GM12878 (cell line): ENCODE data around the gene FTO. TPM values are rescaled to one million over a fixed set of nuclear protein-coding genes. Genes with fewer than 3 reads are reported as not detected.

Experiments used
- ATF2 ChIP-seq: IDR thresholded peaks from 2 replicates; pipeline ENCODE4 v1.6.1; 2012; ENCODE audit warnings: low read length, inconsistent platforms
- ATF3 ChIP-seq: IDR thresholded peaks from 2 replicates; pipeline ENCODE4 v1.6.1; 2011; ENCODE audit warnings: low read depth, mild to moderate bottlenecking, low read length, moderate library complexity, borderline replicate concordance; ENCODE audit errors: extremely low read depth
- BCL3 ChIP-seq: IDR thresholded peaks from 2 replicates; pipeline ENCODE4 v1.6.1; 2011; ENCODE audit warnings: borderline replicate concordance, low read depth, mild to moderate bottlenecking, moderate library complexity, low read length; ENCODE audit not compliant: insufficient read depth, poor library complexity, severe bottlenecking
- CHD2 ChIP-seq: IDR thresholded peaks from 2 replicates; pipeline ENCODE4 v1.6.1; 2011; ENCODE audit warnings: low read depth, low read length, improper control_type of control experiment, borderline replicate concordance
- E4F1 ChIP-seq: fragments of 450-650 bp; IDR thresholded peaks from 2 replicates; pipeline ENCODE4 v1.6.1; 2018; ENCODE audit warnings: borderline replicate concordance, mild to moderate bottlenecking; ENCODE audit not compliant: partially characterized antibody
- KAT2A ChIP-seq: conservative IDR thresholded peaks from 2 replicates; pipeline ENCODE4 v1.6.1; 2011; ENCODE audit warnings: low read depth, low read length; ENCODE audit not compliant: control insufficient read depth
- MYB ChIP-seq: fragments of 150-350 bp; IDR thresholded peaks from 2 replicates; pipeline ENCODE4 v1.6.1; 2014; ENCODE audit warnings: mild to moderate bottlenecking, low read depth, low read length, borderline replicate concordance
- NKRF ChIP-seq: fragments of 450-650 bp; conservative IDR thresholded peaks from 2 replicates; pipeline ENCODE4 v1.6.1; 2017; ENCODE audit warnings: mild to moderate bottlenecking, moderate library complexity
- RB1 ChIP-seq: fragments of 450-650 bp; formaldehyde crosslinking; IDR thresholded peaks from 2 replicates; pipeline ENCODE4 v1.6.1; 2017; ENCODE audit warnings: mild to moderate bottlenecking, borderline replicate concordance
- RUNX3 ChIP-seq: IDR thresholded peaks from 2 replicates; pipeline ENCODE4 v1.6.1; 2012; ENCODE audit warnings: low read length, inconsistent platforms
- SP1 ChIP-seq: IDR thresholded peaks from one replicate; pipeline ENCODE4 v1.6.1; 2011; ENCODE audit warnings: low read depth, low read length
- TAF1 ChIP-seq: IDR thresholded peaks from 2 replicates; pipeline ENCODE4 v1.6.1; 2011; ENCODE audit warnings: mild to moderate bottlenecking, low read depth, low read length, borderline replicate concordance
- TCF3 ChIP-seq: IDR thresholded peaks from 2 replicates; pipeline ENCODE4 v1.6.1; 2012; ENCODE audit warnings: low read depth, mild to moderate bottlenecking, low read length, borderline replicate concordance; ENCODE audit not compliant: insufficient read depth
- ZNF24 ChIP-seq: fragments of 450-650 bp; IDR thresholded peaks from 2 replicates; pipeline ENCODE4 v1.6.1; 2017; ENCODE audit warnings: antibody characterized with exemption, mild to moderate bottlenecking
- ZNF274 ChIP-seq: IDR thresholded peaks from one replicate; pipeline ENCODE4 v1.8.0; 2011; ENCODE audit not compliant: insufficient read length, insufficient read depth
- polyA plus RNA-seq, 11 experiments: library from polyadenylated mRNA; depleted of rRNA in 4 of 11; unstranded in 6 of 11; stranded (reverse) in 5 of 11; fragments of >200 nt; fragmentation: Nextera tagmentation in 4 of 11; fragmentation: Illumina TruSeq in 1 of 11; extraction: Ambion mirVana in 4 of 11; extraction: Trizol in 1 of 11; gene quantifications; 1 replicate in 1 of 11; 2 replicates in 10 of 11; pipeline versions ENCODE4 v1.2.1 to v1.2.3, GENCODE V29; 2011 to 2016; ENCODE audit warnings: inconsistent platforms in 2 of 11, missing spikeins in 2 of 11, low read depth in 1 of 11
- total RNA-seq, 4 experiments: library from RNA; depleted of rRNA in 3 of 4; stranded (reverse); fragments of >200 nt in 3 of 4; fragmentation: Illumina TruSeq in 1 of 4; extraction: Trizol in 1 of 4; gene quantifications; 2 replicates each; pipeline versions ENCODE4 v1.2.1 to v1.2.3, GENCODE V29; 2013 to 2021

The FTO gene
- total and polyA plus RNA-seq, 10 of the 15 experiments (the other 5 are each of a cell fraction or from before 2014, with no cell fraction given): 20.1 to 55.0 (median 47.0) TPM

GRCh38 chr16:53785916-53786315 lies 82.0 kb downstream of the FTO start (continued):
- TF ChIP-seq KAT2A: no peak
- TF ChIP-seq ZNF24: no peak
- TF ChIP-seq ATF2: no peak
- TF ChIP-seq E4F1: no peak
- TF ChIP-seq CHD2: no peak
- TF ChIP-seq RUNX3: no peak
- no peak for TF ChIP-seq MYB
- no peak for TF ChIP-seq BCL3
- no peak for TF ChIP-seq NKRF
- TF ChIP-seq RB1: no peak
- TF ChIP-seq ZNF274: no peak
- TF ChIP-seq TCF3: no peak
- no peak for TF ChIP-seq SP1
- no peak for TF ChIP-seq ATF3
- TF ChIP-seq TAF1: no peak
